Right ventricle myocardium superior (tissue), 1 donor: Measurements from ENCODE around the gene MAP3K13. TPM values are rescaled to one million over a fixed set of nuclear protein-coding genes. Genes with fewer than 3 reads are reported as not detected.
A peak's percentile ranks its signal among the peaks of the same experiment; 100 is the strongest.

Experiments used
- ATAC-seq: fragments of 200-7000 bp; cut with Tn5 transposase; one replicate; pipeline ENCODE4 v1.9.1; 2020; ENCODE audit warnings: mild to moderate bottlenecking; ENCODE audit not compliant: poor library complexity
- DNase-seq: peaks from one replicate; pipeline ENCODE4 v3.0.0-alpha.2; 2020
- intact Hi-C: fragments of 100-400 bp; cut with DNase I; formaldehyde crosslinking; loops from one replicate; pipeline ENCODE4 v1.11.2; 2022
- total RNA-seq: library from RNA; stranded (reverse); fragmentation: NEBNext Ultra II Directional; extraction: Animal tissue kit (Norgen Biotek cat#: 25700); gene quantifications from one replicate; pipeline ENCODE4 v1.2.1, GENCODE V29; 2021
- donor health status: DM: no; HTN: yes; CAD: no; lungs with severe emphysema.

Gene MAP3K13
- total RNA-seq, 1 donor from 2014 or later: 7.6 TPM

- no peak for DNase-seq
- intact Hi-C loops: no loop called here
- ATAC-seq: no peak
Measured at GRCh38 chr3:185532901-185533300, 170.0 kb downstream of the MAP3K13 start.

- ATAC-seq (no peak), DNase-seq (no peak)
- intact Hi-C loops: no loop called here
Measured at GRCh38 chr3:185534511-185534910, 171.6 kb downstream of the MAP3K13 start.

- ATAC-seq: peak; percentile 91
- intact Hi-C loops: no loop called here
- peak; percentile 52 for DNase-seq
Measured at GRCh38 chr3:185537369-185537970, 174.5 kb downstream of the MAP3K13 start.

Other genes with a start within 250 kb of the MAP3K13 start
- 1.5 TPM for gene C3orf70, start 210.1 kb upstream of the MAP3K13 start, total RNA-seq
- 18.7 TPM for gene EHHADH, start 109.1 kb upstream of the MAP3K13 start, total RNA-seq
- 9.2 TPM for gene TMEM41A, start 135.9 kb downstream of the MAP3K13 start, total RNA-seq
- gene LIPH, start 189.5 kb downstream of the MAP3K13 start, total RNA-seq: 0.43 TPM
- gene SENP2, start 223.2 kb downstream of the MAP3K13 start, total RNA-seq: 27.0 TPM